Sigmoid colon (tissue), 4 donors: ENCODE measurements around the gene ZNF445.

ENCODE experiments used
- CTCF ChIP-seq, 4 experiments: fragments of 450-650 bp in 3 of 4; fragments of 200-600 bp in 1 of 4; IDR thresholded peaks; one replicate each; pipeline ENCODE4 v1.5.1; 2016 to 2019; ENCODE audit warnings: antibody characterized with exemption in 4 of 4, mild to moderate bottlenecking in 3 of 4, moderate library complexity in 2 of 4
- EP300 ChIP-seq, 4 donors: sonication (generic); formaldehyde crosslinking; IDR thresholded peaks; one replicate each; pipeline ENCODE4 v1.6.1; 2017; ENCODE audit warnings: antibody characterized with exemption in 4 of 4
- POLR2A ChIP-seq, 2 donors: fragments of 450-650 bp; IDR thresholded peaks; one replicate each; pipeline ENCODE4 v1.6.1; 2016; ENCODE audit warnings: antibody characterized with exemption in 2 of 2, mild to moderate bottlenecking in 2 of 2, moderate library complexity in 2 of 2

- TF ChIP-seq CTCF (IDR thresholded peaks at IDR 0.05) (no peak), EP300 (IDR thresholded peaks at IDR 0.05) (no peak), POLR2A (IDR thresholded peaks at IDR 0.05) (no peak)
Observed at GRCh38 chr3:44464509-44464908, 13.0 kb downstream of the ZNF445 start.
